ENCODE measurements around the gene ZNF547. TPM values are rescaled to one million over a fixed set of nuclear protein-coding genes. Genes with fewer than 3 reads are reported as not detected.

The ZNF547 gene
- total RNA-seq, 1 experiment from 2014 or later: 1.4 TPM

DNA sequence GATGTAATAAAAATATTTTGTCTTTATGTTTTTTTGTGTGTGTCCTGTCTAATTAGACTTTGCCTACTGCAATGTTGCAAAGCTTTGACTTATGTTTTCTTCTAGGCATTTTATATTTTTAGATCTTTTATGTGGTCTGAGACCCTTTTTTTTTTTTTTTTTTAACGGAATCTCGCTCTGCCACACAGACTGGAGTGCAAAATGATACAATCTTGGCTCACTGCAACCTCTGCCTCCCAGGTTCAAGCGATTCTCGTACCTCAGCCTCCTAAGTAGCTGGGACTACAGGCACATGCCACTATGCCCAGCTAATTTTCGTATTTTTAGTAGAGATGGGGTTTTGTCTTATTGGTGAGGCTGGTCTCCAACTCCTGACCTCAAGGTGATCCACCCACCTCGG is 20.8 kb upstream of the ZNF547 start:
- ChIA-PET CTCF (no interaction called here), POLR2A (no interaction called here), RAD21 (ENCODE audit: low non-redundant PET in 1 of 2, low total read pairs in 2 of 2, uncharacterized antibody in 2 of 2, unreplicated experiment in 2 of 2) (interaction anchor here in 1 of 2 experiments (0.7 kb wide), 1 partner anchor 73 kb away, joined by 3 read pairs; no protein-coding TSS in a partner anchor)
- H3K79me2 ChIP-seq (ENCODE audit: insufficient read depth, low read length): no peaks in the 10 kb centered on the region
- no peak overlapping the region for H2AFZ ChIP-seq (ENCODE audit: low read depth, low read length, poor library complexity, severe bottlenecking)
- H3K27ac ChIP-seq (ENCODE audit: low read depth, low read length): no peak overlapping the region
- H3K4me1 ChIP-seq (ENCODE audit: control insufficient read depth in 1 of 2, insufficient read depth in 2 of 2, low read length in 2 of 2): no peaks in the 10 kb centered on the region
- TF ChIP-seq, protein P1, sequence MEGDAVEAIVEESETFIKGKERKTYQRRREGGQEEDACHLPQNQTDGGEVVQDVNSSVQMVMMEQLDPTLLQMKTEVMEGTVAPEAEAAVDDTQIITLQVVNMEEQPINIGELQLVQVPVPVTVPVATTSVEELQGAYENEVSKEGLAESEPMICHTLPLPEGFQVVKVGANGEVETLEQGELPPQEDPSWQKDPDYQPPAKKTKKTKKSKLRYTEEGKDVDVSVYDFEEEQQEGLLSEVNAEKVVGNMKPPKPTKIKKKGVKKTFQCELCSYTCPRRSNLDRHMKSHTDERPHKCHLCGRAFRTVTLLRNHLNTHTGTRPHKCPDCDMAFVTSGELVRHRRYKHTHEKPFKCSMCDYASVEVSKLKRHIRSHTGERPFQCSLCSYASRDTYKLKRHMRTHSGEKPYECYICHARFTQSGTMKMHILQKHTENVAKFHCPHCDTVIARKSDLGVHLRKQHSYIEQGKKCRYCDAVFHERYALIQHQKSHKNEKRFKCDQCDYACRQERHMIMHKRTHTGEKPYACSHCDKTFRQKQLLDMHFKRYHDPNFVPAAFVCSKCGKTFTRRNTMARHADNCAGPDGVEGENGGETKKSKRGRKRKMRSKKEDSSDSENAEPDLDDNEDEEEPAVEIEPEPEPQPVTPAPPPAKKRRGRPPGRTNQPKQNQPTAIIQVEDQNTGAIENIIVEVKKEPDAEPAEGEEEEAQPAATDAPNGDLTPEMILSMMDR (IDR thresholded peaks at IDR 0.05 in 2 of 3, conservative IDR thresholded peaks at IDR 0.05 in 1 of 3; ENCODE audit: borderline replicate concordance in 1 of 3, insufficient read depth in 1 of 3, low read depth in 2 of 3, low read length in 2 of 3): no peak
- TF ChIP-seq YY1 (IDR thresholded peaks at IDR 0.05; ENCODE audit: extremely low read depth, insufficient replicate concordance, low read depth, low read length) (no peak), ZNF274 (IDR thresholded peaks at IDR 0.05; ENCODE audit: low read depth, low read length) (no peak), EZH2 (IDR thresholded peaks at IDR 0.05) (no peak), CBX3 (IDR thresholded peaks at IDR 0.05; ENCODE audit: low read depth) (no peak), EGR1 (IDR thresholded peaks at IDR 0.05; ENCODE audit: low read depth) (no peak), SRF (IDR thresholded peaks at IDR 0.05; ENCODE audit: low read depth) (no peak), FOSL1 (IDR thresholded peaks at IDR 0.05; ENCODE audit: low read depth) (no peak), ELF1 (IDR thresholded peaks at IDR 0.05; ENCODE audit: borderline replicate concordance, low read depth) (no peak), ZFX (IDR thresholded peaks at IDR 0.05) (no peak), EZH2phosphoT487 (IDR thresholded peaks at IDR 0.05; ENCODE audit: borderline replicate concordance) (no peak), SP1 (IDR thresholded peaks at IDR 0.05; ENCODE audit: low read depth) (no peak), POLR2A (IDR thresholded peaks at IDR 0.05; ENCODE audit: borderline replicate concordance, extremely low read depth, insufficient read depth, insufficient read length) (no peak)
- TF ChIP-seq, protein P2, sequence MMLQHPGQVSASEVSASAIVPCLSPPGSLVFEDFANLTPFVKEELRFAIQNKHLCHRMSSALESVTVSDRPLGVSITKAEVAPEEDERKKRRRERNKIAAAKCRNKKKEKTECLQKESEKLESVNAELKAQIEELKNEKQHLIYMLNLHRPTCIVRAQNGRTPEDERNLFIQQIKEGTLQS (IDR thresholded peaks at IDR 0.05): no peak
- TF ChIP-seq, protein P3, sequence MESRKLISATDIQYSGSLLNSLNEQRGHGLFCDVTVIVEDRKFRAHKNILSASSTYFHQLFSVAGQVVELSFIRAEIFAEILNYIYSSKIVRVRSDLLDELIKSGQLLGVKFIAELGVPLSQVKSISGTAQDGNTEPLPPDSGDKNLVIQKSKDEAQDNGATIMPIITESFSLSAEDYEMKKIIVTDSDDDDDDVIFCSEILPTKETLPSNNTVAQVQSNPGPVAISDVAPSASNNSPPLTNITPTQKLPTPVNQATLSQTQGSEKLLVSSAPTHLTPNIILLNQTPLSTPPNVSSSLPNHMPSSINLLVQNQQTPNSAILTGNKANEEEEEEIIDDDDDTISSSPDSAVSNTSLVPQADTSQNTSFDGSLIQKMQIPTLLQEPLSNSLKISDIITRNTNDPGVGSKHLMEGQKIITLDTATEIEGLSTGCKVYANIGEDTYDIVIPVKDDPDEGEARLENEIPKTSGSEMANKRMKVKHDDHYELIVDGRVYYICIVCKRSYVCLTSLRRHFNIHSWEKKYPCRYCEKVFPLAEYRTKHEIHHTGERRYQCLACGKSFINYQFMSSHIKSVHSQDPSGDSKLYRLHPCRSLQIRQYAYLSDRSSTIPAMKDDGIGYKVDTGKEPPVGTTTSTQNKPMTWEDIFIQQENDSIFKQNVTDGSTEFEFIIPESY (IDR thresholded peaks at IDR 0.05; ENCODE audit: extremely low read depth, insufficient replicate concordance, low read length): no peak
- TF ChIP-seq, protein P4, sequence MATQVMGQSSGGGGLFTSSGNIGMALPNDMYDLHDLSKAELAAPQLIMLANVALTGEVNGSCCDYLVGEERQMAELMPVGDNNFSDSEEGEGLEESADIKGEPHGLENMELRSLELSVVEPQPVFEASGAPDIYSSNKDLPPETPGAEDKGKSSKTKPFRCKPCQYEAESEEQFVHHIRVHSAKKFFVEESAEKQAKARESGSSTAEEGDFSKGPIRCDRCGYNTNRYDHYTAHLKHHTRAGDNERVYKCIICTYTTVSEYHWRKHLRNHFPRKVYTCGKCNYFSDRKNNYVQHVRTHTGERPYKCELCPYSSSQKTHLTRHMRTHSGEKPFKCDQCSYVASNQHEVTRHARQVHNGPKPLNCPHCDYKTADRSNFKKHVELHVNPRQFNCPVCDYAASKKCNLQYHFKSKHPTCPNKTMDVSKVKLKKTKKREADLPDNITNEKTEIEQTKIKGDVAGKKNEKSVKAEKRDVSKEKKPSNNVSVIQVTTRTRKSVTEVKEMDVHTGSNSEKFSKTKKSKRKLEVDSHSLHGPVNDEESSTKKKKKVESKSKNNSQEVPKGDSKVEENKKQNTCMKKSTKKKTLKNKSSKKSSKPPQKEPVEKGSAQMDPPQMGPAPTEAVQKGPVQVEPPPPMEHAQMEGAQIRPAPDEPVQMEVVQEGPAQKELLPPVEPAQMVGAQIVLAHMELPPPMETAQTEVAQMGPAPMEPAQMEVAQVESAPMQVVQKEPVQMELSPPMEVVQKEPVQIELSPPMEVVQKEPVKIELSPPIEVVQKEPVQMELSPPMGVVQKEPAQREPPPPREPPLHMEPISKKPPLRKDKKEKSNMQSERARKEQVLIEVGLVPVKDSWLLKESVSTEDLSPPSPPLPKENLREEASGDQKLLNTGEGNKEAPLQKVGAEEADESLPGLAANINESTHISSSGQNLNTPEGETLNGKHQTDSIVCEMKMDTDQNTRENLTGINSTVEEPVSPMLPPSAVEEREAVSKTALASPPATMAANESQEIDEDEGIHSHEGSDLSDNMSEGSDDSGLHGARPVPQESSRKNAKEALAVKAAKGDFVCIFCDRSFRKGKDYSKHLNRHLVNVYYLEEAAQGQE (IDR thresholded peaks at IDR 0.05; ENCODE audit: low read depth): no peak
- no peaks in the 10 kb centered on the region for H3K9me2 ChIP-seq (ENCODE audit: insufficient read depth)
- no peak overlapping the region for H3K4me3 ChIP-seq (replicated peaks in 1 of 2; ENCODE audit: low read depth in 1 of 2, low read length in 2 of 2)
- no TSS peak for BruUV-seq (replicated peaks)
- H3K4me2 ChIP-seq (ENCODE audit: low read length): no peak overlapping the region
- no peaks in the 10 kb centered on the region for H3K36me3 ChIP-seq (ENCODE audit: control insufficient read depth in 1 of 2, insufficient read depth in 2 of 2, low read length in 2 of 2)
- ATAC-seq (no peak), DNase-seq (ENCODE audit: low read depth, low spot score) (no peak)
- H3K27me3 ChIP-seq (ENCODE audit: insufficient read depth, low read length): no peaks in the 10 kb centered on the region
- no peaks in the 10 kb centered on the region for H4K20me1 ChIP-seq (ENCODE audit: insufficient read depth)
- intact Hi-C loops (cut with micrococcal nuclease): no loop called here
- no peak overlapping the region for H3K9ac ChIP-seq (ENCODE audit: low read length)
- H3K9me3 ChIP-seq (ENCODE audit: control insufficient read depth in 1 of 2, insufficient read depth in 1 of 2, low read depth in 1 of 2, low read length in 2 of 2): no peaks in the 10 kb centered on the region

Measured in HCT116 (cell line).